Mesenchymal stem cell (in vitro differentiated cells and primary cell): ENCODE measurements around the gene PAQR8.
A peak's percentile ranks its signal among the peaks of the same experiment; 100 is the strongest.

Source experiments
- DNase-seq: peaks from one replicate; pipeline ENCODE4 v3.0.0-alpha.2; 2013
- H2AFZ ChIP-seq: one replicate; pipeline ENCODE4 v1.6.1; 2013; ENCODE audit warnings: low read depth, mild to moderate bottlenecking, control low read depth, inconsistent platforms, low read length, moderate library complexity
- H2AK5ac ChIP-seq: 2 replicates; pipeline ENCODE4 v1.6.1; 2013; ENCODE audit warnings: low read length, moderate library complexity, mild to moderate bottlenecking, inconsistent platforms; ENCODE audit not compliant: severe bottlenecking
- H2BK120ac ChIP-seq: one replicate; pipeline ENCODE4 v1.6.1; 2013; ENCODE audit warnings: low read depth, mild to moderate bottlenecking, inconsistent platforms, low read length, moderate library complexity
- H2BK12ac ChIP-seq, 2 experiments: one replicate each; pipeline ENCODE4 v1.6.1; 2013; ENCODE audit warnings: inconsistent platforms in 2 of 2, low read length in 2 of 2, mild to moderate bottlenecking in 2 of 2, moderate library complexity in 2 of 2, control low read depth in 1 of 2
- H2BK15ac ChIP-seq: one replicate; pipeline ENCODE4 v1.6.1; 2013; ENCODE audit warnings: mild to moderate bottlenecking, low read depth, inconsistent platforms; ENCODE audit not compliant: poor library complexity, severe bottlenecking
- H2BK5ac ChIP-seq: 2 replicates; pipeline ENCODE4 v1.6.1; 2013; ENCODE audit warnings: low read depth, mild to moderate bottlenecking, low read length, control low read depth, inconsistent platforms; ENCODE audit not compliant: poor library complexity, severe bottlenecking
- H3K14ac ChIP-seq, 2 experiments: one replicate each; pipeline ENCODE4 v1.6.1; 2013; ENCODE audit warnings: inconsistent platforms in 2 of 2, low read length in 2 of 2, control low read depth in 1 of 2, mild to moderate bottlenecking in 1 of 2, moderate library complexity in 1 of 2
- H3K18ac ChIP-seq, 2 experiments: one replicate each; pipeline ENCODE4 v1.6.1; 2013; ENCODE audit warnings: inconsistent platforms in 2 of 2, low read length in 2 of 2, control low read depth in 1 of 2, low read depth in 1 of 2, mild to moderate bottlenecking in 1 of 2
- H3K23ac ChIP-seq, 2 experiments: one replicate each; pipeline ENCODE4 v1.6.1; 2013; ENCODE audit warnings: inconsistent platforms in 2 of 2, low read length in 2 of 2, mild to moderate bottlenecking in 2 of 2, moderate library complexity in 2 of 2, control low read depth in 1 of 2
- H3K27ac ChIP-seq: 2 replicates; pipeline ENCODE4 v1.5.1; 2013; ENCODE audit warnings: mild to moderate bottlenecking, moderate library complexity, low read length, control low read depth, inconsistent platforms; ENCODE audit not compliant: poor library complexity, severe bottlenecking
- H3K27me3 ChIP-seq, 2 experiments: 2 replicates each; pipeline versions ENCODE4 v1.6.1 to v1.7.0; 2013; ENCODE audit warnings: low read length in 2 of 2, mild to moderate bottlenecking in 2 of 2, moderate library complexity in 2 of 2, control low read depth in 1 of 2, inconsistent platforms in 1 of 2; ENCODE audit not compliant: control insufficient read depth in 1 of 2, insufficient read depth in 1 of 2
- H3K36me3 ChIP-seq, 2 experiments: 2 replicates each; pipeline versions ENCODE4 v1.6.1 to v1.7.0; 2013; ENCODE audit warnings: low read length in 2 of 2, control low read depth in 1 of 2, inconsistent platforms in 1 of 2, low read depth in 1 of 2, mild to moderate bottlenecking in 1 of 2; ENCODE audit not compliant: insufficient read depth in 2 of 2, control insufficient read depth in 1 of 2
- H3K4ac ChIP-seq, 2 experiments: one replicate each; pipeline ENCODE4 v1.6.1; 2013; ENCODE audit warnings: inconsistent platforms in 2 of 2, low read length in 2 of 2, mild to moderate bottlenecking in 2 of 2, moderate library complexity in 2 of 2, control low read depth in 1 of 2, low read depth in 1 of 2
- H3K4me1 ChIP-seq: 2 replicates; pipeline ENCODE4 v1.6.1; 2013; ENCODE audit warnings: low read depth, low read length, control low read depth; ENCODE audit not compliant: control insufficient read depth, insufficient read depth
- H3K4me2 ChIP-seq: 2 replicates; pipeline ENCODE4 v1.6.1; 2013; ENCODE audit warnings: low read length, mild to moderate bottlenecking, inconsistent platforms; ENCODE audit not compliant: poor library complexity, severe bottlenecking
- H3K4me3 ChIP-seq, 2 experiments: 2 replicates each; pipeline versions ENCODE4 v1.5.1 to v1.7.0; 2013; ENCODE audit warnings: low read length in 2 of 2, mild to moderate bottlenecking in 2 of 2, control low read depth in 1 of 2, low read depth in 1 of 2; ENCODE audit not compliant: insufficient read depth in 1 of 2
- H3K79me1 ChIP-seq: replicated peaks from 2 replicates; pipeline ENCODE4 v1.6.1; 2013; ENCODE audit warnings: mild to moderate bottlenecking, control low read depth, low read length, inconsistent platforms; ENCODE audit not compliant: poor library complexity, severe bottlenecking
- H3K9ac ChIP-seq: 2 replicates; pipeline ENCODE4 v1.7.0; 2013; ENCODE audit warnings: mild to moderate bottlenecking, low read length, moderate library complexity
- H3K9me3 ChIP-seq: 2 replicates; pipeline ENCODE4 v1.7.0; 2013; ENCODE audit warnings: mild to moderate bottlenecking, low read length; ENCODE audit not compliant: control insufficient read depth
- H4K8ac ChIP-seq: one replicate; pipeline ENCODE4 v1.6.1; 2013; ENCODE audit warnings: inconsistent platforms, mild to moderate bottlenecking, low read length, moderate library complexity
- H4K91ac ChIP-seq: one replicate; pipeline ENCODE4 v1.6.1; 2013; ENCODE audit warnings: mild to moderate bottlenecking, low read length, inconsistent platforms
- WGBS: methylation state at CpG from one replicate; pipeline ENCODE4 v1.1.7; 2013; ENCODE audit warnings: mixed read lengths; 5-methylcytosine and 5-hydroxymethylcytosine counted together

PAQR8 gene

DNA sequence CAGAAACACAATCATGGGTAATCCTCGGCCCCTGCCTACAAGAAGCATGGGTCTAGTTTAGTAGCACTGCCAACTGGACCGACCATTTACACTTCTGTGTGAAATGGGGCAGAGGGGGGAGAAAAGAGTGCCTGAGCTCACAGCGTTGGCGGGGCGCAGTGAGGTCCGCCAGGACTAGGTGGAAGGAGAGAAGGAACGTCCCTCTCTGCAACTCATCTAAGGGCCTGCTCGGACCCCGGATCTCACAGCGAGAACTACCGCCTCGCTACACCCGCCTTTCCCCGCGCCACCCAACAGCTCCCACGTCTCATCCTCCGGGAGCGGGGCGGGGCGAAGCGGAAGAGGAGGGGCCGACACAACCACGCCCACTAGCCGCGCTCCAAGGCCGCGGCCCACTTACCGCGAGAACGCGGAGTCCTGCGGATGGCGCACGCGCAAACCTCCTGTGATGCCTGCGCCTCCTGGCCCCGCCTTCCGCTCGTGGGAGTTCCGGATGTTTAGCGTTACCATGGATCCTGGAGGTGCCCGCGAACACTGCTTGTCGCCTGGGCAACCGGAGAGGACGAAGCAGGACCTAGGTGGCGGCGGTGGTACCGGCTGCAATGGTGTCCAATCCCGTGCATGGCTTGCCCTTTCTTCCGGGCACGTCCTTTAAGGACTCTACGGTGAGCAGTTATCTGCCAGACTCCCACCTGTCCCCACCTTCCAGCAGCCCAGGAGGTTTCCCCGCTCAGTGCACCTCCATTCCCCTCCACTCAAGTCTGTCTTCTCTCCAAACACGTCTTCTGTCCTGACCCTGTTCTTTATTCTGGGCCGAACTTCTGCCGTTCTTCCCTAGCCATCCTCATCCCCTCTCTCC, 58.1 kb downstream of the PAQR8 start, which contains the start of gene EFHC1:
Gene EFHC1, plus strand, starts transcription at position 534 of the 859 bp plus-strand sequence. Its CDS starts 69 bp downstream, at position 603.
- peak; percentile 98 for DNase-seq
- H4K91ac ChIP-seq: peak within 1 kb of the TSS; percentile 98
- H3K4me3 ChIP-seq: peak within 1 kb of the TSS; percentile 76 to 98
- no peaks in the 10 kb centered on the region for H3K36me3 ChIP-seq
- peak within 1 kb of the TSS; percentile 94 to 98 for H3K18ac ChIP-seq
- H3K79me1 ChIP-seq: peaks cover 2% of the 10 kb centered on the region
- H2BK120ac ChIP-seq: peak within 1 kb of the TSS; percentile 98
- H3K9me3 ChIP-seq: no peaks in the 10 kb centered on the region
- peaks cover 7% of the 10 kb centered on the region for H3K4me1 ChIP-seq
- H3K27me3 ChIP-seq: no peaks in the 10 kb centered on the region
- peak within 1 kb of the TSS; percentile 94 for H3K9ac ChIP-seq
- under 1% methylated on average over 52 of the region's 57 CpGs for WGBS
- H2AFZ ChIP-seq: peak within 1 kb of the TSS; percentile 93
- H3K23ac ChIP-seq: no peak within 1 kb of the TSS
- peak within 1 kb of the TSS; percentile 89 for H2BK5ac ChIP-seq
- H3K14ac ChIP-seq: peak within 1 kb of the TSS in 1 of 2 experiments; percentile 91
- peak within 1 kb of the TSS; percentile 93 to 98 for H3K4ac ChIP-seq
- peak within 1 kb of the TSS; percentile 100 for H4K8ac ChIP-seq
- peak within 1 kb of the TSS; percentile 63 to 93 for H2BK12ac ChIP-seq
- H3K4me2 ChIP-seq: peak within 1 kb of the TSS; percentile 87
- no peak within 1 kb of the TSS for H2BK15ac ChIP-seq
- H2AK5ac ChIP-seq: peak within 1 kb of the TSS; percentile 95
- H3K27ac ChIP-seq: peak within 1 kb of the TSS; percentile 93

DNA sequence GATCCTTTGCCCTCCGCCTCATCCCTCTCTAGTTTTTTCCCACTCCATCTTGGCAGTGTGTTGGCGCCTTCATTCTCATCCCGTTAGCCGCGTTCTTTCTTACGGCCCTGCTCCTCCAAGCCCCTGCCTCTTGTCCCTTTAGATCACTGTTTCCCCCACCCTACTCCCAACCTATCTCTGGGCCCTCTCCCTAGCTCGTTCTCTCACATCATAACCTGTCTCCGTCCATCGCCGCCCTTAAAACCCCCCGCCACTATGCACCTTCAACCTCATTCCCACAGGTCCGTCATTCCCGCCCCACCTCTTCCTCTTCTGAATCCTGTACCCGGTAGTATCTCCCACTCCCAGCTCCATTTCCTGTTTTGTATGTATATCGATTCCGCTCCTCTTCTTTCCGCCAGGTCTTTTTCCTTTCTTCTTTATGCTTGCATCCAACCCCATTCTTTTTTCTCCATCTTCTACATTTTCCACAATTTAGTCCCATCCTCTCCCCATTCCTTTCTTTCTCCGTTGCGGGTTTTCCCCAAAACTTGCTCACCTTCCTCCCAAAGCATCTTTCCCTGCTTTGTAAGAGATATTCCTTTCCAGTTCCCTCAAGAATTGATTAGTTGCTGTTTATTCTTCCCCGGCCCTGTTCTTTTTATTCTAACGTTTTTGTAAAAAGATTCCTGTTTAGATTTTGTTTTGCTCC, 58.9 kb downstream of the PAQR8 start:
- H3K36me3 ChIP-seq: no peaks in the 10 kb centered on the region
- peaks cover 7% of the 10 kb centered on the region for H3K4me1 ChIP-seq
- no peaks in the 10 kb centered on the region for H3K9me3 ChIP-seq
- H3K27ac ChIP-seq: peak overlapping the region; percentile 73
- peak overlapping the region; percentile 68 to 93 for H3K4ac ChIP-seq
- no peak overlapping the region for H3K23ac ChIP-seq
- H3K79me1 ChIP-seq: peaks cover 2% of the 10 kb centered on the region
- peak overlapping the region; percentile 88 for H4K91ac ChIP-seq
- H3K4me3 ChIP-seq: peak overlapping the region; percentile 76 to 98
- no peak overlapping the region for H2AK5ac ChIP-seq
- H3K9ac ChIP-seq: peak overlapping the region; percentile 94
- H2BK15ac ChIP-seq: no peak overlapping the region
- H2BK120ac ChIP-seq: peak overlapping the region; percentile 38
- peak overlapping the region; percentile 75 to 82 for H3K18ac ChIP-seq
- peak overlapping the region; percentile 59 for H4K8ac ChIP-seq
- H2BK5ac ChIP-seq: peak overlapping the region; percentile 89
- no peaks in the 10 kb centered on the region for H3K27me3 ChIP-seq
- peak overlapping the region; percentile 93 for H2AFZ ChIP-seq
- H3K14ac ChIP-seq: peak overlapping the region in 1 of 2 experiments; percentile 13
- DNase-seq: peak; percentile 51
- H3K4me2 ChIP-seq: peak overlapping the region; percentile 85
- peak overlapping the region; percentile 63 to 93 for H2BK12ac ChIP-seq
- WGBS: under 1% methylated on average over 19 of the region's 21 CpGs

DNA sequence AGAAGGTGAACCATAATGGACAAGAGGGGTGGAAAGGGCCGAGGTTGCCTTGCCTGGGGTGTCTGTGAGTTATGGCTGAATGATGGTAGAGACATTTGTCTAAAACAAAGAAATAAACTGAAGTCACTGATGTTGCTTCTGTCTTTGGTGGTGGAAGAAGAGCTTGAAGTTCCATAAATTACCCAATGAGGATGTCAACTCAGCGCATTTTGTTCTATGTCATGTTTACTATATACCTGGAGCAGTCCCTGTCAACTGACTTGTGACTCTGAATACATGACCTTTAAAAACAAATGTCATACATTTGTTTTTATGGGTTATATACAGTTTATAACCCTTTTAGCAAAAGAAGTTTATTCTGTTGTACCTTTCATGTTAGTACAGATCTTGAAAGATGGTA, 60.2 kb downstream of the PAQR8 start:
- Histone ChIP-seq H3K27ac (no peak overlapping the region), H3K36me3 (peaks cover 0 to 8% of the 10 kb centered on the region in 2 experiments), H3K79me1 (peaks cover 6% of the 10 kb centered on the region), H3K18ac (no peak overlapping the region), H2AFZ (no peak overlapping the region), H2AK5ac (no peak overlapping the region), H2BK15ac (no peak overlapping the region), H3K4me2 (no peak overlapping the region), H3K27me3 (no peaks in the 10 kb centered on the region), H2BK5ac (no peak overlapping the region), H3K4me1 (peaks cover 6% of the 10 kb centered on the region), H3K9me3 (no peaks in the 10 kb centered on the region), H4K8ac (no peak overlapping the region), H3K4me3 (no peak overlapping the region), H4K91ac (no peak overlapping the region), H3K4ac (no peak overlapping the region), H2BK120ac (no peak overlapping the region), H2BK12ac (no peak overlapping the region), H3K23ac (no peak overlapping the region), H3K14ac (no peak overlapping the region), H3K9ac (peak overlapping the region; percentile 94)
- DNase-seq: no peak
- WGBS: 68% methylated on average over 1 of the region's 2 CpGs

GRCh38 chr6:52423448-52423847, 61.5 kb downstream of the PAQR8 start:
- Histone ChIP-seq H4K91ac (no peak overlapping the region), H3K27ac (peak overlapping the region; percentile 93), H2BK120ac (no peak overlapping the region), H2BK15ac (no peak overlapping the region), H4K8ac (no peak overlapping the region), H3K4me1 (peaks cover 2% of the 10 kb centered on the region), H3K9ac (peak overlapping the region; percentile 72), H3K4me2 (no peak overlapping the region), H3K9me3 (no peaks in the 10 kb centered on the region), H2AK5ac (peak overlapping the region; percentile 84), H3K79me1 (peaks cover 6% of the 10 kb centered on the region), H3K23ac (no peak overlapping the region), H2BK12ac (no peak overlapping the region), H3K27me3 (no peaks in the 10 kb centered on the region), H3K18ac (no peak overlapping the region), H2AFZ (no peak overlapping the region), H2BK5ac (peak overlapping the region; percentile 61), H3K14ac (no peak overlapping the region), H3K36me3 (peaks cover 0 to 8% of the 10 kb centered on the region in 2 experiments), H3K4ac (no peak overlapping the region), H3K4me3 (no peak overlapping the region)
- no CpG with 5 or more reads among the region's 3 CpGs for WGBS
- no peak for DNase-seq
